CD14-positive monocyte (primary cell): ENCODE measurements around the gene NFATC2IP. TPM values are rescaled to one million over a fixed set of nuclear protein-coding genes. Genes with fewer than 3 reads are reported as not detected.
A peak's percentile ranks its signal among the peaks of the same experiment; 100 is the strongest.

Experiments used
- DNase-seq, 3 donors: peaks; one replicate each; pipeline ENCODE4 v3.0.0-alpha.2; 2011 to 2022
- H2AFZ ChIP-seq: 2 replicates; pipeline ENCODE4 v1.6.0; 2012; ENCODE audit warnings: mild to moderate bottlenecking, low read depth, low read length, inconsistent platforms; ENCODE audit not compliant: insufficient read depth, poor library complexity, severe bottlenecking
- H3K27ac ChIP-seq, 2 donors: 1 replicate in 1 of 2; 2 replicates in 1 of 2; pipeline ENCODE4 v1.5.1; 2012 to 2013; ENCODE audit warnings: low read length in 2 of 2, control low read depth in 1 of 2, inconsistent platforms in 1 of 2, low read depth in 1 of 2, mild to moderate bottlenecking in 1 of 2
- H3K27me3 ChIP-seq, 2 donors: one replicate each; pipeline versions ENCODE4 v1.6.0 to v1.6.1; 2011 to 2013; ENCODE audit warnings: low read length in 2 of 2; ENCODE audit not compliant: control insufficient read depth in 2 of 2, insufficient read depth in 2 of 2
- H3K36me3 ChIP-seq, 2 donors: replicated peaks in 1 of 2; 1 replicate in 1 of 2; 2 replicates in 1 of 2; pipeline versions ENCODE4 v1.5.1 to v1.6.1; 2012 to 2013; ENCODE audit warnings: low read length in 2 of 2, control low read depth in 1 of 2, inconsistent platforms in 1 of 2, mild to moderate bottlenecking in 1 of 2; ENCODE audit not compliant: insufficient read depth in 2 of 2, control insufficient read depth in 1 of 2
- H3K4me1 ChIP-seq, 2 donors: 1 replicate in 1 of 2; 2 replicates in 1 of 2; pipeline versions ENCODE4 v1.5.1 to v1.6.1; 2012 to 2013; ENCODE audit warnings: low read length in 2 of 2, control low read depth in 1 of 2, inconsistent platforms in 1 of 2, mild to moderate bottlenecking in 1 of 2, moderate library complexity in 1 of 2; ENCODE audit not compliant: insufficient read depth in 2 of 2, control insufficient read depth in 1 of 2
- H3K4me2 ChIP-seq: replicated peaks from 2 replicates; pipeline ENCODE3; 2012; ENCODE audit warnings: low read length, moderate library complexity, mild to moderate bottlenecking; ENCODE audit not compliant: poor library complexity, severe bottlenecking; ENCODE audit errors: extremely low read depth
- H3K4me3 ChIP-seq, 3 experiments: fragments of 200-600 bp in 1 of 3; sonication (generic) in 1 of 3; replicated peaks in 1 of 3; 1 replicate in 2 of 3; 2 replicates in 1 of 3; pipeline ENCODE4 v1.5.1; 2011 to 2013; ENCODE audit warnings: low read length in 3 of 3, mild to moderate bottlenecking in 3 of 3, control low read depth in 2 of 3, low read depth in 2 of 3, inconsistent platforms in 1 of 3, moderate library complexity in 1 of 3
- H3K79me2 ChIP-seq: 2 replicates; pipeline ENCODE4 v1.6.0; 2012; ENCODE audit warnings: mild to moderate bottlenecking, control low read depth, inconsistent platforms, low read length, moderate library complexity; ENCODE audit not compliant: insufficient read depth
- H3K9ac ChIP-seq: 2 replicates; pipeline ENCODE4 v1.6.0; 2017; ENCODE audit warnings: low read length, mild to moderate bottlenecking; ENCODE audit not compliant: insufficient read depth, poor library complexity, severe bottlenecking
- H3K9me3 ChIP-seq, 2 donors: replicated peaks in 1 of 2; 1 replicate in 1 of 2; 2 replicates in 1 of 2; pipeline versions ENCODE4 v1.5.1 to v1.6.1; 2012 to 2013; ENCODE audit warnings: low read length in 2 of 2, control low read depth in 1 of 2; ENCODE audit not compliant: control insufficient read depth in 1 of 2, insufficient read depth in 1 of 2
- H4K20me1 ChIP-seq: 2 replicates; pipeline ENCODE4 v1.6.0; 2012; ENCODE audit warnings: mild to moderate bottlenecking, low read length, control low read depth, moderate library complexity; ENCODE audit not compliant: insufficient read depth
- H3K27ac Mint-ChIP-seq, 7 donors: one replicate each; pipeline ENCODE4 v1.8.0; 2020; ENCODE audit warnings: mild to moderate bottlenecking in 7 of 7, mixed read lengths in 7 of 7, moderate library complexity in 6 of 7, inconsistent platforms in 2 of 7
- H3K27me3 Mint-ChIP-seq, 3 donors: one replicate each; pipeline ENCODE4 v1.8.0; 2021 to 2022; ENCODE audit warnings: low read depth in 3 of 3, mild to moderate bottlenecking in 3 of 3, mixed read lengths in 3 of 3, moderate library complexity in 3 of 3, inconsistent platforms in 1 of 3
- H3K36me3 Mint-ChIP-seq, 2 donors: one replicate each; pipeline ENCODE4 v1.8.0; 2020; ENCODE audit warnings: mixed read lengths in 2 of 2, inconsistent platforms in 1 of 2, mild to moderate bottlenecking in 1 of 2
- H3K4me1 Mint-ChIP-seq: one replicate; pipeline ENCODE4 v1.8.0; 2020; ENCODE audit warnings: mild to moderate bottlenecking, mixed read lengths
- H3K4me3 Mint-ChIP-seq, 2 donors: one replicate each; pipeline ENCODE4 v1.8.0; 2020; ENCODE audit warnings: mild to moderate bottlenecking in 2 of 2, mixed read lengths in 2 of 2, moderate library complexity in 1 of 2
- H3K9me3 Mint-ChIP-seq, 7 donors: one replicate each; pipeline ENCODE4 v1.8.0; 2020 to 2022; ENCODE audit warnings: mixed read lengths in 7 of 7, mild to moderate bottlenecking in 6 of 7, moderate library complexity in 6 of 7, inconsistent platforms in 2 of 7
- WGBS: methylation state at CpG from one replicate; pipeline ENCODE4 v1.1.5; 2013; ENCODE audit warnings: missing lambda C conversion rate; ENCODE audit not compliant: insufficient coverage; 5-methylcytosine and 5-hydroxymethylcytosine counted together
- intact Hi-C, 2 donors: fragments of 100-400 bp; cut with micrococcal nuclease; formaldehyde crosslinking; loops; one replicate each; pipeline versions ENCODE4 v1.15.0 to v1.15.1; 2023
- polyA plus RNA-seq, 3 donors: library from polyadenylated mRNA; depleted of rRNA in 1 of 3; unstranded in 2 of 3; stranded (reverse) in 1 of 3; fragments of 300-500 nt in 2 of 3; fragments of >200 nt in 1 of 3; fragmentation: Illumina TruSeq in 2 of 3; gene quantifications; 1 replicate in 2 of 3; 2 replicates in 1 of 3; pipeline ENCODE4 v1.2.3, GENCODE V29; 2012 to 2021
- TF ChIP-seq, protein P1 (sequence below): fragments of 200-600 bp; IDR thresholded peaks from one replicate; pipeline ENCODE4 v1.8.0; 2022; ENCODE audit warnings: antibody characterized with exemption, mild to moderate bottlenecking

Gene NFATC2IP
- polyA plus RNA-seq, 3 donors = 17.5 to 125 (median 18.4) TPM

DNA sequence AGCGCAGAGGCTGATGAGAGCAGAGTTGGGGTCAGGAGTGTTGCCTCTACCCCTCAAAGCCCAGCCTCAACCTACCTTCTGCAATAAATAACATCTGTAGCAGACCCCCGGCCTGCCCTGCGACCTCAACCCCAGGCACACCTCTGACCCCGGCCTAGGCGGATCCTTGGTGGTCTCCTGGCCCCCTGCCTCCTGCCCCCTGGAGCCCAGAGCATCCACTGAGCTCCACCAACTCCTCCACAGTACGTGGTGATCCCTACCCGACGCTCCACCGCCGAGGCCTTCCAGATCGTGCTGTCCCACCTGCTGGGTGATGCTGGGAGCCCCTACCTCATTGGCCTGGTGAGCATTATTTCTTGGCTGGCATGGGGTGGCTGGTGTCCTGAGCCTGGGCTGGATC, 32.2 kb downstream of the NFATC2IP start:
- H3K4me2 ChIP-seq = no peak overlapping the region
- no peak overlapping the region for H3K9ac ChIP-seq
- H3K36me3 ChIP-seq = peaks cover 78 to 86% of the 10 kb centered on the region in 2 donors
- Mint-ChIP-seq H3K27me3 (peaks cover 6 to 21% (median 19%) of the 10 kb centered on the region in 3 donors), H3K36me3 (peaks cover 77 to 93% of the 10 kb centered on the region in 2 donors), H3K27ac (peak overlapping the region in 3 of 7 donors; percentile 21 to 65 (median 54)), H3K4me3 (no peak overlapping the region), H3K9me3 (peaks cover 17 to 33% (median 24%) of the 10 kb centered on the region in 7 donors), H3K4me1 (peaks cover 28% of the 10 kb centered on the region)
- H4K20me1 ChIP-seq = peaks cover 37% of the 10 kb centered on the region
- H2AFZ ChIP-seq = no peak overlapping the region
- H3K27me3 ChIP-seq = peaks cover 0 to 4% of the 10 kb centered on the region in 2 donors
- no peak for DNase-seq
- 100% methylated on average over 1 of the region's 11 CpGs for WGBS
- intact Hi-C loops = no loop called here
- no peak overlapping the region for H3K4me3 ChIP-seq
- H3K4me1 ChIP-seq = peaks cover 23 to 27% of the 10 kb centered on the region in 2 donors
- TF ChIP-seq, protein P1, sequence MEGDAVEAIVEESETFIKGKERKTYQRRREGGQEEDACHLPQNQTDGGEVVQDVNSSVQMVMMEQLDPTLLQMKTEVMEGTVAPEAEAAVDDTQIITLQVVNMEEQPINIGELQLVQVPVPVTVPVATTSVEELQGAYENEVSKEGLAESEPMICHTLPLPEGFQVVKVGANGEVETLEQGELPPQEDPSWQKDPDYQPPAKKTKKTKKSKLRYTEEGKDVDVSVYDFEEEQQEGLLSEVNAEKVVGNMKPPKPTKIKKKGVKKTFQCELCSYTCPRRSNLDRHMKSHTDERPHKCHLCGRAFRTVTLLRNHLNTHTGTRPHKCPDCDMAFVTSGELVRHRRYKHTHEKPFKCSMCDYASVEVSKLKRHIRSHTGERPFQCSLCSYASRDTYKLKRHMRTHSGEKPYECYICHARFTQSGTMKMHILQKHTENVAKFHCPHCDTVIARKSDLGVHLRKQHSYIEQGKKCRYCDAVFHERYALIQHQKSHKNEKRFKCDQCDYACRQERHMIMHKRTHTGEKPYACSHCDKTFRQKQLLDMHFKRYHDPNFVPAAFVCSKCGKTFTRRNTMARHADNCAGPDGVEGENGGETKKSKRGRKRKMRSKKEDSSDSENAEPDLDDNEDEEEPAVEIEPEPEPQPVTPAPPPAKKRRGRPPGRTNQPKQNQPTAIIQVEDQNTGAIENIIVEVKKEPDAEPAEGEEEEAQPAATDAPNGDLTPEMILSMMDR = no peak
- peaks cover 0 to 23% of the 10 kb centered on the region in 2 donors for H3K9me3 ChIP-seq
- no peak overlapping the region for H3K27ac ChIP-seq
- peaks cover 8% of the 10 kb centered on the region for H3K79me2 ChIP-seq

GRCh38 chr16:28983644-28984043, 32.9 kb downstream of the NFATC2IP start:
- H3K27me3 ChIP-seq = peaks cover 0 to 4% of the 10 kb centered on the region in 2 donors
- TF ChIP-seq, protein P1 = no peak
- 97% methylated on average over 13 of the region's 18 CpGs for WGBS
- H3K4me1 Mint-ChIP-seq = peaks cover 21% of the 10 kb centered on the region
- peak overlapping the region in 1 of 2 donors; percentile 80 for H3K4me3 Mint-ChIP-seq
- peaks cover 6 to 21% (median 19%) of the 10 kb centered on the region in 3 donors for H3K27me3 Mint-ChIP-seq
- peaks cover 30% of the 10 kb centered on the region for H4K20me1 ChIP-seq
- no peak for DNase-seq
- peaks cover 74 to 93% of the 10 kb centered on the region in 2 donors for H3K36me3 Mint-ChIP-seq
- H3K27ac Mint-ChIP-seq = peak overlapping the region in 2 of 7 donors; percentile 6 to 20
- intact Hi-C loops = no loop called here
- H3K9me3 ChIP-seq = peaks cover 0 to 23% of the 10 kb centered on the region in 2 donors
- H2AFZ ChIP-seq = no peak overlapping the region
- H3K36me3 ChIP-seq = peaks cover 73 to 86% of the 10 kb centered on the region in 2 donors
- no peak overlapping the region for H3K9ac ChIP-seq
- H3K9me3 Mint-ChIP-seq = peaks cover 17 to 33% (median 24%) of the 10 kb centered on the region in 7 donors
- no peak overlapping the region for H3K4me2 ChIP-seq
- no peak overlapping the region for H3K27ac ChIP-seq
- H3K4me1 ChIP-seq = peaks cover 20 to 21% of the 10 kb centered on the region in 2 donors
- peaks cover under 1% of the 10 kb centered on the region for H3K79me2 ChIP-seq
- H3K4me3 ChIP-seq = peak overlapping the region in 1 of 3 experiments; percentile 65
